ENCODE measurements around the gene MYEOV.

The MYEOV gene

GRCh38 chr11:69300120-69301060 is 6.4 kb downstream of the MYEOV start:
- no peak for TF ChIP-seq CTCF (IDR thresholded peaks at IDR 0.05)

- no peak for TF ChIP-seq CTCF (IDR thresholded peaks at IDR 0.05)
These were observed 7.1 kb downstream of the MYEOV start for GRCh38 chr11:69301081-69301454.

GRCh38 chr11:69301455-69302401 is 7.8 kb downstream of the MYEOV start:
- TF ChIP-seq CTCF (IDR thresholded peaks at IDR 0.05): no peak

- no peak for TF ChIP-seq CTCF (IDR thresholded peaks at IDR 0.05)
These were observed 8.6 kb downstream of the MYEOV start for GRCh38 chr11:69302447-69303020.

- no peak for TF ChIP-seq CTCF (IDR thresholded peaks at IDR 0.05)
These were observed 9.5 kb downstream of the MYEOV start for GRCh38 chr11:69303427-69303826.

GRCh38 chr11:69304258-69304657 is 10.3 kb downstream of the MYEOV start:
- TF ChIP-seq CTCF (IDR thresholded peaks at IDR 0.05): no peak

GRCh38 chr11:69304686-69305085 is 10.7 kb downstream of the MYEOV start:
- TF ChIP-seq CTCF (IDR thresholded peaks at IDR 0.05): no peak
